CD4-positive, alpha-beta T cell treated with Interleukin-17A for 1 hour (primary cell): Measurements from ENCODE around the gene PNPLA3.
A peak's percentile ranks its signal among the peaks of the same experiment; 100 is the strongest.

Experiments used
- DNase-seq: peaks from one replicate; pipeline ENCODE4 v3.0.0-alpha.2; 2020

The PNPLA3 gene

DNA sequence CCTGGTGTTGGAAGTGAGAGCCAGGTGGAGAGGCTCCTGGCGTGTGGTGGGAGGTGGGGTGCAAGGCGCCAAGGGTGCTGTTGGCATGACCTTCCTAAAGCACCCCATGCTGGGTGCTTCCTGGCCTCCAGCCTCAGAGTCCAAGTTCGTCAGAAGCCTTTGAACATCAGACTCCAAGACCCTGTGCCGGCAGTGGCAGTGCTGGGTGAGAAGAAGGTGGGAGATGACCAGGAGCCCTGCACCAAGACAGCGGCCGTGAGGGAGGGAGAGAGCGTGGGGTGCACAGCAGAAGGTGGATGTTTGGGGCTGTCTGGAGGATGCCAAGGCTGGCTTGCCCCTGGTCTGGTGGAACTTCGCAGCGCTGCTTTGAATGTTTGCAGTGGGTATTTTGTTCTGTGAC is 70.8 kb downstream of the PNPLA3 start:
- DNase-seq: no peak

DNA sequence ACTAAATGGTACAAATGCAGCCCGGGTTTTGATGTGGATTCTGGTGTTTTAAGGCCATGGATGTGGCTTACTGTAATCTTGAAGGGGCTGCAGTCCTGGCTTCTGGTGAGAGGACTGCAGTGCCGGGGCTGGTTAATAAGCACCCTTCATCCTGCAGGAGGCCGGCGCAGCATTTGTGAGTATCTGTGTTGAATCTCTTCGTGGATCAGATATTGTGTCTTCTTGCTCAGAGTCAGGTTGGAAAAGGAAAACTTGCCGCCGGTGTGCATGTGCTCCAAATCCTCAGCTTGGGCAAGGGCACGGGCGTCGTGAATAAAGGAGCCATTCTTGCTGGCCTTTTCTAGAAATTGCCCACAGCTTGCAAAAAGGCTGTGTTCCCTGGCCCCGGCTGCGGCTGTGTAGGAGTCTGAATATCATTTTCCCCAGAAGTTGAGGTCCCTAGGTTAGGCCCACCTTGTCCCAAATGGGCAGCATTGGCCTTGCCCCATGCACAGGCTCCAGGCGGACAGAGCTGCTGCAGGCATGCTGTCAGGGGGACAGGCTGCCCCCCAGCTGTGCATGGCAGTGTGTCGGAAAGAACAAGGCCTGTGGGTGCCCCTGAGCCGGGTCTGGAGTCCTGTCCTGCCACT is 71.6 kb downstream of the PNPLA3 start:
- no peak for DNase-seq

DNA sequence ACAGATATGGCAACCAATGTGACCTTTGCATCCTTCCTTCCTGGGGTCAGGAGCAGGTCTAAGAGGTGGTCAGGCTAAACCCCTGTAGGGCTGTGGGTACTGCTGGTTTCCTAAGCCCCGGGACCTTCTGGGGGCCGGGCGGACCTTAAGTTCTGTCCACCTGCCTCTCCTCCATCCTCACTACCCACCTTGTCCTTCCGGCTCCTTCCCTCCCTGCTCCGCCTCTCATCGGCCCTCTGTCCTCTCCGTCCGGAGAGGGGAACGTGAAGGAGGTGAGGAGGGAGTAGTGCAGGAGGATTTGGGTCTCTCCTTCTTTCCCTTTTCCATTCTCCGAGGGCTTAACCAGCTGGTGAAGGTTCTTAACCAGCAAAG is 72.2 kb downstream of the PNPLA3 start:
- DNase-seq: no peak

DNA sequence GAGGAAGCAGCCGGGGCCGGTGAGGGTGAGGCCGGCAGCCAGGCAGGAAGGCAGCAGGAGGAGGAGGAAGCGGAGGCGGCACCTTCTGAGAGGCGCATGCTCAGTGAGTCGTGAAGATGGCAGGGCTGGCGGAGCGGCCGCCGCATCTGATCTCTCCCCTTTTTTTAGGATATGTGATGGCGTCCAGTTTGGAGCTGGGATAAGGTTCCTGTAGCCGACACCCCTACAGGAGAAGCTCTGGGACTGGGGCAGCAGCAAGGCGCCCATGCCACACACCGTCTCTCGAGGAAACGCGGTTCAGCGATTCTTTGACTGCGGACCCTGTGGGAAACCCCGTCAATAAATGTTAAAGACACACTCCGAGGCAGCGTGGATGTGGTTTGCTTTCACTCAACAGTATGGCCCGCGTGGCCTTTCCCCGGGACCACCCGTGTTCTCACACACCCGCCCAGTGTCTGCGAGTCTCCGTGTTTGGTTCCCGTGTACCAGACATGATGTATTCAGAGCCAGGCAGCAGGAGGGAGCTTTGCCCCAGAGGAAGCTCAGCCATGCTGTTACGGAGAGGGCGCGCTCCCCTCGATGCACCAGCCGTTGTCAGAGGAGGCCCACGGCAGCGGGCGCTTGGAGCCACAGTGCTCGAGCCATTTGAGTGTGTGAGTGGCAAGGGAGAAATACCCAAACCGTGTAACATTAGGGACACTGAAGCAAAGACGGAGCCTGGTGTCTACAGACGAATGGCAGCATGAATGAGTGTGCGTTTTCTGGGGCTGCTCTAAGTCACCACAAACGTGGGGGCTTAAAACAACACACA is 72.8 kb downstream of the PNPLA3 start:
- DNase-seq: peak; percentile 74

DNA sequence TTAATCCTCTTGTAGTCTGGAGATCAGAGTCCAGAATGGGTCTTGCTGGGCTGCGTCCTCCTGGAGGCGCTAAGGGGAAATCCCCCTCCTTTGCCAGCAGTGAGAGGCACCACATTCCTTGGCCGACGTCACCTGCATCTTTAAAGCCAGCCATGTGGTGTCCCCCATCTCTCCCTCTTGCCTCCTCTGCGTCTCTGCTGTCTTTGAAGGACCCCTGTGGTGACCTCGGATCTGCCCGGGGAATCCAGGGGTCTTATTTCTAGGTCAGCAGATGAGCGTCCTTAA is 73.3 kb downstream of the PNPLA3 start:
- DNase-seq: no peak
